ENCODE measurements around the gene PPM1H. TPM values are rescaled to one million over a fixed set of nuclear protein-coding genes. Genes with fewer than 3 reads are reported as not detected.

Gene PPM1H
- total RNA-seq, 8 experiments from 2014 or later, result 0.56 to 13.7 (median 7.0) TPM

GRCh38 chr12:62876938-62877548 lies 57.9 kb downstream of the PPM1H start:
- in situ Hi-C loops (cut with MboI; ENCODE audit: low pct_unique_long_range_greater_than_20kb in 2 of 9, low sequenced_read_pairs in 9 of 9, unreplicated experiment in 9 of 9), result no loop called here
- WGBS, 10 experiments, result 35 to 100% (median 87%) methylated on average over 2 to 10 of the region's 13 CpGs
- Histone ChIP-seq H3K4me3 (no peak overlapping the region), H3K4me1 (replicated peaks in 1 of 2) (no peaks in the 10 kb centered on the region), H3K27ac (no peak overlapping the region)
- no peak for ATAC-seq (replicated peaks in 6 of 8)

GRCh38 chr12:62873826-62874448 lies 61.0 kb downstream of the PPM1H start:
- 41 to 100% (median 90%) methylated on average over 1 to 4 of the region's 4 CpGs for WGBS, 10 experiments
- no peak overlapping the region for H3K27ac ChIP-seq

GRCh38 chr12:62873116-62873825 lies 61.7 kb downstream of the PPM1H start:
- in situ Hi-C loops (cut with MboI; ENCODE audit: low pct_unique_long_range_greater_than_20kb in 2 of 9, low sequenced_read_pairs in 9 of 9, unreplicated experiment in 9 of 9), result no loop called here
- Histone ChIP-seq H3K4me3 (no peak overlapping the region), H3K4me1 (replicated peaks in 1 of 2) (no peaks in the 10 kb centered on the region), H3K27ac (no peak overlapping the region)
- ATAC-seq (replicated peaks in 6 of 8), result peak in 1 of 8 experiments; percentile 8
- WGBS, 10 experiments, result 43 to 100% (median 93%) methylated on average over 1 to 5 of the region's 6 CpGs; no CpG with 5 or more reads in 1 of the 10 experiments

More at GRCh38 chr12:62873826-62874448, 61.0 kb downstream of the PPM1H start:
- Histone ChIP-seq H3K4me3 (no peak overlapping the region), H3K4me1 (replicated peaks in 1 of 2) (no peaks in the 10 kb centered on the region)
- ATAC-seq (replicated peaks in 6 of 8), result peak in 1 of 8 experiments; percentile 43
- in situ Hi-C loops (cut with MboI; ENCODE audit: low pct_unique_long_range_greater_than_20kb in 2 of 9, low sequenced_read_pairs in 9 of 9, unreplicated experiment in 9 of 9), result no loop called here

- in situ Hi-C loops (cut with MboI; ENCODE audit: low pct_unique_long_range_greater_than_20kb in 2 of 9, low sequenced_read_pairs in 9 of 9, unreplicated experiment in 9 of 9), result no loop called here
- Histone ChIP-seq H3K4me3 (no peak overlapping the region), H3K27ac (no peak overlapping the region), H3K4me1 (replicated peaks in 1 of 2) (no peaks in the 10 kb centered on the region)
- ATAC-seq (replicated peaks in 6 of 8), result no peak
- WGBS, 10 experiments, result 33 to 100% (median 100%) methylated on average over 1 of the region's 1 CpG; no CpG with 5 or more reads in 7 of the 10 experiments
These were observed 66.1 kb downstream of the PPM1H start for GRCh38 chr12:62868820-62869219.

- WGBS, 10 experiments, result 0 to 81% (median 70%) methylated on average over 1 to 3 of the region's 4 CpGs; no CpG with 5 or more reads in 2 of the 10 experiments
- no peak overlapping the region for H3K27ac ChIP-seq
These were observed 68.4 kb downstream of the PPM1H start for GRCh38 chr12:62866451-62867082.

GRCh38 chr12:62865937-62866336 lies 69.0 kb downstream of the PPM1H start:
- no peaks in the 10 kb centered on the region for H3K4me1 ChIP-seq (replicated peaks in 1 of 2)
- H3K27ac ChIP-seq, result no peak overlapping the region
- WGBS, 10 experiments, result 0 to 67% (median 33%) methylated on average over 1 to 3 of the region's 4 CpGs; no CpG with 5 or more reads in 1 of the 10 experiments
- no peak overlapping the region for H3K4me3 ChIP-seq
- no peak for ATAC-seq (replicated peaks in 6 of 8)
- in situ Hi-C loops (cut with MboI; ENCODE audit: low pct_unique_long_range_greater_than_20kb in 2 of 9, low sequenced_read_pairs in 9 of 9, unreplicated experiment in 9 of 9), result no loop called here

More at GRCh38 chr12:62866451-62867082, 68.4 kb downstream of the PPM1H start:
- Histone ChIP-seq H3K4me3 (no peak overlapping the region), H3K4me1 (replicated peaks in 1 of 2) (no peaks in the 10 kb centered on the region)
- peak in 1 of 8 experiments; percentile 55 for ATAC-seq (replicated peaks in 6 of 8)
- in situ Hi-C loops (cut with MboI; ENCODE audit: low pct_unique_long_range_greater_than_20kb in 2 of 9, low sequenced_read_pairs in 9 of 9, unreplicated experiment in 9 of 9), result no loop called here

GRCh38 chr12:62865065-62865464 lies 69.9 kb downstream of the PPM1H start:
- Histone ChIP-seq H3K27ac (no peak overlapping the region), H3K4me1 (replicated peaks in 1 of 2) (peaks cover 0 to 3% of the 10 kb centered on the region in 2 donors), H3K4me3 (no peak overlapping the region)
- in situ Hi-C loops (cut with MboI; ENCODE audit: low pct_unique_long_range_greater_than_20kb in 2 of 9, low sequenced_read_pairs in 9 of 9, unreplicated experiment in 9 of 9), result no loop called here
- WGBS, 10 experiments, result 25 to 100% (median 44%) methylated on average over 1 to 2 of the region's 2 CpGs; no CpG with 5 or more reads in 3 of the 10 experiments
- ATAC-seq (replicated peaks in 6 of 8), result peak in 1 of 8 experiments; percentile 25

- in situ Hi-C loops (cut with MboI; ENCODE audit: low pct_unique_long_range_greater_than_20kb in 2 of 9, low sequenced_read_pairs in 9 of 9, unreplicated experiment in 9 of 9), result no loop called here
- ATAC-seq (replicated peaks in 6 of 8), result peak in 1 of 8 experiments; percentile 25
- H3K27ac ChIP-seq, result no peak overlapping the region
- no peak overlapping the region for H3K4me3 ChIP-seq
- 7 to 100% (median 45%) methylated on average over 1 to 2 of the region's 2 CpGs; no CpG with 5 or more reads in 3 of the 10 experiments for WGBS, 10 experiments
- peaks cover 5 to 7% of the 10 kb centered on the region in 2 donors for H3K4me1 ChIP-seq (replicated peaks in 1 of 2)
These were observed 72.6 kb downstream of the PPM1H start for GRCh38 chr12:62862259-62862881.

GRCh38 chr12:62861586-62861985 lies 73.4 kb downstream of the PPM1H start:
- WGBS, 10 experiments, result 0 to 100% (median 54%) methylated on average over 1 to 4 of the region's 4 CpGs; no CpG with 5 or more reads in 1 of the 10 experiments
- in situ Hi-C loops (cut with MboI; ENCODE audit: low pct_unique_long_range_greater_than_20kb in 2 of 9, low sequenced_read_pairs in 9 of 9, unreplicated experiment in 9 of 9), result no loop called here
- Histone ChIP-seq H3K4me1 (replicated peaks in 1 of 2) (peaks cover 5 to 7% of the 10 kb centered on the region in 2 donors), H3K27ac (no peak overlapping the region), H3K4me3 (no peak overlapping the region)
- peak in 3 of 8 experiments; percentile 26 to 52 (median 33) for ATAC-seq (replicated peaks in 6 of 8)

- Histone ChIP-seq H3K27ac (no peak overlapping the region), H3K4me1 (replicated peaks in 1 of 2) (peaks cover 5 to 7% of the 10 kb centered on the region in 2 donors), H3K4me3 (no peak overlapping the region)
- in situ Hi-C loops (cut with MboI; ENCODE audit: low pct_unique_long_range_greater_than_20kb in 2 of 9, low sequenced_read_pairs in 9 of 9, unreplicated experiment in 9 of 9), result no loop called here
- WGBS, 10 experiments, result 54 to 100% (median 79%) methylated on average over 1 to 10 of the region's 10 CpGs; no CpG with 5 or more reads in 1 of the 10 experiments
- ATAC-seq (replicated peaks in 6 of 8), result no peak
These were observed 74.2 kb downstream of the PPM1H start for GRCh38 chr12:62860501-62861411.

GRCh38 chr12:62860020-62860419 lies 74.9 kb downstream of the PPM1H start:
- H3K4me3 ChIP-seq, result no peak overlapping the region
- 13 to 100% (median 60%) methylated on average over 1 to 5 of the region's 5 CpGs; no CpG with 5 or more reads in 1 of the 10 experiments for WGBS, 10 experiments
- peaks cover 5 to 7% of the 10 kb centered on the region in 2 donors for H3K4me1 ChIP-seq (replicated peaks in 1 of 2)
- no peak for ATAC-seq (replicated peaks in 6 of 8)
- no peak overlapping the region for H3K27ac ChIP-seq
- in situ Hi-C loops (cut with MboI; ENCODE audit: low pct_unique_long_range_greater_than_20kb in 2 of 9, low sequenced_read_pairs in 9 of 9, unreplicated experiment in 9 of 9), result no loop called here

Measured in motor neuron (in vitro differentiated cells).